HEK293 (cell line): ENCODE measurements around the gene SPC24.

Source experiments
- CTCF ChIA-PET: fragments of 350-600 bp; formaldehyde crosslinking; extraction: SDS; loops from one replicate; lab custom pipeline; 2021; ENCODE audit warnings: antibody characterized with exemption; lab: Yijun Ruan, JAX
- POLR2A ChIA-PET: fragments of 300-600 bp; formaldehyde crosslinking; extraction: SDS; loops from one replicate; lab custom pipeline; 2020; ENCODE audit warnings: antibody characterized with exemption, inconsistent platforms; lab: Yijun Ruan, JAX
- H3K27ac ChIP-seq: fragments of 200-500 bp; sonication (Bioruptor generic); 2 replicates; pipeline ENCODE4 v1.5.1; 2014; ENCODE audit warnings: low read depth, low read length, control low read depth, inconsistent platforms; ENCODE audit errors: extremely low read depth
- H3K36me3 ChIP-seq, 2 experiments: fragments of 200-500 bp in 1 of 2; sonication (Bioruptor generic) in 1 of 2; 1 replicate in 1 of 2; 2 replicates in 1 of 2; pipeline ENCODE4 v1.5.1; 2014 to 2017; ENCODE audit warnings: inconsistent platforms in 2 of 2, low read length in 2 of 2; ENCODE audit not compliant: control insufficient read depth in 2 of 2, insufficient read depth in 1 of 2
- H3K4me1 ChIP-seq: fragments of 200-500 bp; sonication (Bioruptor generic); 2 replicates; pipeline ENCODE4 v1.5.1; 2014; ENCODE audit warnings: mild to moderate bottlenecking, low read length, inconsistent platforms; ENCODE audit not compliant: control insufficient read depth, insufficient read depth
- H3K4me3 ChIP-seq: 2 replicates; pipeline ENCODE4 v1.5.1; 2011; ENCODE audit warnings: low read depth, mild to moderate bottlenecking, control low read depth, low read length, moderate library complexity
- H3K9me3 ChIP-seq: fragments of 200-500 bp; sonication (Bioruptor generic); 2 replicates; pipeline ENCODE4 v1.5.1; 2014; ENCODE audit warnings: low read depth, low read length, inconsistent platforms; ENCODE audit not compliant: control insufficient read depth, insufficient read depth
- FEZF1 ChIP-seq: fragments of 450-650 bp; formaldehyde crosslinking; IDR thresholded peaks from 2 replicates; pipeline ENCODE4 v1.5.1; 2016; ENCODE audit warnings: missing biosample characterization, missing genetic modification characterization
- TCF7L2 ChIP-seq: IDR thresholded peaks from 2 replicates; pipeline ENCODE4 v1.6.1; 2011; ENCODE audit warnings: low read depth, mild to moderate bottlenecking, inconsistent platforms, low read length, moderate library complexity, borderline replicate concordance
- YY1 ChIP-seq: fragments of 450-650 bp; formaldehyde crosslinking; IDR thresholded peaks from 2 replicates; pipeline ENCODE4 v1.5.1; 2018; ENCODE audit warnings: missing biosample characterization, missing genetic modification characterization
- ZFP69B ChIP-seq: fragments of 450-650 bp; formaldehyde crosslinking; IDR thresholded peaks from 2 replicates; pipeline ENCODE4 v1.5.1; 2016; ENCODE audit warnings: missing biosample characterization, missing genetic modification characterization
- ZIC2 ChIP-seq: fragments of 450-650 bp; formaldehyde crosslinking; IDR thresholded peaks from 2 replicates; pipeline ENCODE4 v1.5.1; 2016; ENCODE audit warnings: missing biosample characterization, missing genetic modification characterization
- ZNF121 ChIP-seq: fragments of 450-650 bp; formaldehyde crosslinking; IDR thresholded peaks from 2 replicates; pipeline ENCODE4 v1.5.1; 2016; ENCODE audit warnings: missing biosample characterization, missing genetic modification characterization
- ZNF140 ChIP-seq: fragments of 450-650 bp; formaldehyde crosslinking; IDR thresholded peaks from 2 replicates; pipeline ENCODE4 v1.5.1; 2016; ENCODE audit warnings: missing biosample characterization, missing genetic modification characterization
- ZNF146 ChIP-seq: fragments of 450-650 bp; formaldehyde crosslinking; IDR thresholded peaks from 2 replicates; pipeline ENCODE4 v1.5.1; 2016; ENCODE audit warnings: missing biosample characterization, missing genetic modification characterization
- ZNF169 ChIP-seq: fragments of 450-650 bp; formaldehyde crosslinking; IDR thresholded peaks from 2 replicates; pipeline ENCODE4 v1.5.1; 2016; ENCODE audit warnings: missing biosample characterization, missing genetic modification characterization
- ZNF184 ChIP-seq: fragments of 450-650 bp; IDR thresholded peaks from 2 replicates; pipeline ENCODE4 v1.5.1; 2018; ENCODE audit warnings: missing biosample characterization, mild to moderate bottlenecking, missing genetic modification characterization
- ZNF311 ChIP-seq: fragments of 450-650 bp; formaldehyde crosslinking; IDR thresholded peaks from 2 replicates; pipeline ENCODE4 v1.5.1; 2017; ENCODE audit warnings: missing biosample characterization, missing genetic modification characterization, borderline replicate concordance
- ZNF473 ChIP-seq: fragments of 450-650 bp; formaldehyde crosslinking; IDR thresholded peaks from 2 replicates; pipeline ENCODE4 v1.5.1; 2017; ENCODE audit warnings: missing biosample characterization, missing genetic modification characterization
- ZNF571 ChIP-seq: fragments of 450-650 bp; formaldehyde crosslinking; IDR thresholded peaks from 2 replicates; pipeline ENCODE4 v1.5.0; 2017; ENCODE audit warnings: missing biosample characterization, missing genetic modification characterization
- ZNF664 ChIP-seq: fragments of 450-650 bp; formaldehyde crosslinking; IDR thresholded peaks from 2 replicates; pipeline ENCODE4 v1.5.1; 2016; ENCODE audit warnings: missing biosample characterization, missing genetic modification characterization
- ZNF707 ChIP-seq: fragments of 450-650 bp; formaldehyde crosslinking; IDR thresholded peaks from 2 replicates; pipeline ENCODE4 v1.5.1; 2016; ENCODE audit warnings: missing biosample characterization, missing genetic modification characterization
- ZNF76 ChIP-seq: fragments of 450-650 bp; formaldehyde crosslinking; IDR thresholded peaks from 2 replicates; pipeline ENCODE4; 2016; ENCODE audit warnings: low read depth, missing biosample characterization, missing genetic modification characterization, borderline replicate concordance
- TF ChIP-seq, protein P1 (sequence below): fragments of 450-650 bp; formaldehyde crosslinking; IDR thresholded peaks from 2 replicates; pipeline ENCODE4 v1.5.1; 2016; ENCODE audit warnings: missing biosample characterization, missing genetic modification characterization, low read depth
- TF ChIP-seq, protein P2 (sequence below): fragments of 450-650 bp; formaldehyde crosslinking; IDR thresholded peaks from 2 replicates; pipeline ENCODE4 v1.5.1; 2016; ENCODE audit warnings: missing biosample characterization, missing genetic modification characterization

SPC24 gene

GRCh38 chr19:11198769-11199424, 43.3 kb upstream of the SPC24 start (continued):
- TF ChIP-seq ZNF146 (tag by site-specific recombination), result no peak
- TF ChIP-seq, protein P1, sequence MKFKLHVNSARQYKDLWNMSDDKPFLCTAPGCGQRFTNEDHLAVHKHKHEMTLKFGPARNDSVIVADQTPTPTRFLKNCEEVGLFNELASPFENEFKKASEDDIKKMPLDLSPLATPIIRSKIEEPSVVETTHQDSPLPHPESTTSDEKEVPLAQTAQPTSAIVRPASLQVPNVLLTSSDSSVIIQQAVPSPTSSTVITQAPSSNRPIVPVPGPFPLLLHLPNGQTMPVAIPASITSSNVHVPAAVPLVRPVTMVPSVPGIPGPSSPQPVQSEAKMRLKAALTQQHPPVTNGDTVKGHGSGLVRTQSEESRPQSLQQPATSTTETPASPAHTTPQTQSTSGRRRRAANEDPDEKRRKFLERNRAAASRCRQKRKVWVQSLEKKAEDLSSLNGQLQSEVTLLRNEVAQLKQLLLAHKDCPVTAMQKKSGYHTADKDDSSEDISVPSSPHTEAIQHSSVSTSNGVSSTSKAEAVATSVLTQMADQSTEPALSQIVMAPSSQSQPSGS (tag by site-specific recombination), result no peak
- no peak for TF ChIP-seq ZNF311 (tag by site-specific recombination)
- TF ChIP-seq ZNF169 (tag by site-specific recombination), result no peak
- TF ChIP-seq ZNF473 (tag by site-specific recombination), result no peak
- no peak for TF ChIP-seq FEZF1 (tag by site-specific recombination)
- no peak for TF ChIP-seq ZFP69B (tag by site-specific recombination)
- no peak for TF ChIP-seq TCF7L2
- TF ChIP-seq YY1 (tag by site-specific recombination), result no peak
- no peak for TF ChIP-seq ZNF140
- no peak for TF ChIP-seq ZNF707 (tag by site-specific recombination)
- no peak for TF ChIP-seq ZNF571 (tag by site-specific recombination)
- no peak for TF ChIP-seq ZNF76 (tag by site-specific recombination)
- TF ChIP-seq ZNF184 (tag by site-specific recombination), result no peak
- TF ChIP-seq ZNF664 (tag by site-specific recombination), result no peak
- TF ChIP-seq ZIC2 (tag by site-specific recombination), result no peak

- ChIA-PET POLR2A (interaction anchor here (1.0 to 2.1 kb wide), 5 partner anchors 9 to 61 kb away, joined by 3 to 17 read pairs (median 4); partner anchors contain the start of gene SPC24), CTCF (interaction anchor here (0.6 to 1.8 kb wide), 4 partner anchors 61 to 327 kb away, joined by 3 to 5 read pairs (median 3); no protein-coding TSS in a partner anchor)
- H3K36me3 ChIP-seq, result peaks cover 0 to 22% of the 10 kb centered on the region in 2 experiments; a peak in 1 of 3 replicates
- no peak overlapping the region for H3K27ac ChIP-seq
- H3K4me3 ChIP-seq, result no peak overlapping the region; the same call in 1 of the 2 replicates
- TF ChIP-seq, protein P2, sequence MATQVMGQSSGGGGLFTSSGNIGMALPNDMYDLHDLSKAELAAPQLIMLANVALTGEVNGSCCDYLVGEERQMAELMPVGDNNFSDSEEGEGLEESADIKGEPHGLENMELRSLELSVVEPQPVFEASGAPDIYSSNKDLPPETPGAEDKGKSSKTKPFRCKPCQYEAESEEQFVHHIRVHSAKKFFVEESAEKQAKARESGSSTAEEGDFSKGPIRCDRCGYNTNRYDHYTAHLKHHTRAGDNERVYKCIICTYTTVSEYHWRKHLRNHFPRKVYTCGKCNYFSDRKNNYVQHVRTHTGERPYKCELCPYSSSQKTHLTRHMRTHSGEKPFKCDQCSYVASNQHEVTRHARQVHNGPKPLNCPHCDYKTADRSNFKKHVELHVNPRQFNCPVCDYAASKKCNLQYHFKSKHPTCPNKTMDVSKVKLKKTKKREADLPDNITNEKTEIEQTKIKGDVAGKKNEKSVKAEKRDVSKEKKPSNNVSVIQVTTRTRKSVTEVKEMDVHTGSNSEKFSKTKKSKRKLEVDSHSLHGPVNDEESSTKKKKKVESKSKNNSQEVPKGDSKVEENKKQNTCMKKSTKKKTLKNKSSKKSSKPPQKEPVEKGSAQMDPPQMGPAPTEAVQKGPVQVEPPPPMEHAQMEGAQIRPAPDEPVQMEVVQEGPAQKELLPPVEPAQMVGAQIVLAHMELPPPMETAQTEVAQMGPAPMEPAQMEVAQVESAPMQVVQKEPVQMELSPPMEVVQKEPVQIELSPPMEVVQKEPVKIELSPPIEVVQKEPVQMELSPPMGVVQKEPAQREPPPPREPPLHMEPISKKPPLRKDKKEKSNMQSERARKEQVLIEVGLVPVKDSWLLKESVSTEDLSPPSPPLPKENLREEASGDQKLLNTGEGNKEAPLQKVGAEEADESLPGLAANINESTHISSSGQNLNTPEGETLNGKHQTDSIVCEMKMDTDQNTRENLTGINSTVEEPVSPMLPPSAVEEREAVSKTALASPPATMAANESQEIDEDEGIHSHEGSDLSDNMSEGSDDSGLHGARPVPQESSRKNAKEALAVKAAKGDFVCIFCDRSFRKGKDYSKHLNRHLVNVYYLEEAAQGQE (tag by site-specific recombination), result no peak
- peak; percentile 94 for TF ChIP-seq ZNF121
- no peaks in the 10 kb centered on the region for H3K4me1 ChIP-seq
- no peaks in the 10 kb centered on the region for H3K9me3 ChIP-seq
Observed at GRCh38 chr19:11198175-11198534, 42.6 kb upstream of the SPC24 start.
